NOMO-1 (cell line): ENCODE data around the gene ANXA6.
"Not testable (repeated sequence)": the region's sequence is repeated elsewhere in the genome, so short reads cannot be mapped to it uniquely, and the experiment has no call there.

Experiments
- DNase-seq, 2 experiments: peaks; one replicate each; lab custom pipeline; 2025; ENCODE audit not compliant: unreplicated experiment in 2 of 2; lab: John Stamatoyannopoulos, UW

Gene ANXA6

DNA sequence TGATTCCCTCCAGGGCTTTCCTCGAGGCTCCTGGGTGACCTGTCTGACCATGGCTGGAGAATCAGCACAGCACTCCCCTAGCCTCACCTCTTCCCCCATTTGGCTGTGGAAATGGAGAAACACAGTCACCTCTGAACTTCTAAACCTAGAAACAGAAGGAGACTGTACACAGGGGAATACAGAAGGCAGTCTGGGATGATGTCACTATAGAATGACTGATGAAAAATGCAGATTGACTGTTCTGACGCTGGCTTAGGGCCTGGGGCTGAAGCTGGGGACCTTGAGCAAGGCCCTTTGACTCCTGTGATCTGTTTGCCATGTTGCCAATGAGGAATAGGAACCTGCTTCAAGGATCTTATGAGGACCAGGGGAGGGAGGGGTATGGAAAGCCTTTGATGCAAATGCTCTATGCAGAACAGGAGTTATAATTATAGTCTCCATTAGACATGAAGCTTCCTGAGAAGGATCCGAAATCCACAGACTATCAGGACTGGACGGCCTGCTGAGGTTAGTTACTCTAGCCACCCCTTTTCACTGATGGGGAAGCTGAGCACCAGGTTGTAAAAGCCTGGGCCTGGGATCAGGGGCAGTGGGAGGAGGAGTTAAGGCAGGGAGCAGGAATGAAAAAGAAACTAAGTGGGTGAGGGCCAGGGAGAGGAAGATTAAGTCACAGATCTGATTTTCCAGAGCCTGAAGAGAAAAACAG lies 24.4 kb upstream of the ANXA6 start:
- no peak for DNase-seq

- no peak for DNase-seq
Measured at GRCh38 chr5:151180291-151180690, 22.7 kb upstream of the ANXA6 start.

GRCh38 chr5:151179489-151179840 lies 21.9 kb upstream of the ANXA6 start:
- no peak for DNase-seq

DNA sequence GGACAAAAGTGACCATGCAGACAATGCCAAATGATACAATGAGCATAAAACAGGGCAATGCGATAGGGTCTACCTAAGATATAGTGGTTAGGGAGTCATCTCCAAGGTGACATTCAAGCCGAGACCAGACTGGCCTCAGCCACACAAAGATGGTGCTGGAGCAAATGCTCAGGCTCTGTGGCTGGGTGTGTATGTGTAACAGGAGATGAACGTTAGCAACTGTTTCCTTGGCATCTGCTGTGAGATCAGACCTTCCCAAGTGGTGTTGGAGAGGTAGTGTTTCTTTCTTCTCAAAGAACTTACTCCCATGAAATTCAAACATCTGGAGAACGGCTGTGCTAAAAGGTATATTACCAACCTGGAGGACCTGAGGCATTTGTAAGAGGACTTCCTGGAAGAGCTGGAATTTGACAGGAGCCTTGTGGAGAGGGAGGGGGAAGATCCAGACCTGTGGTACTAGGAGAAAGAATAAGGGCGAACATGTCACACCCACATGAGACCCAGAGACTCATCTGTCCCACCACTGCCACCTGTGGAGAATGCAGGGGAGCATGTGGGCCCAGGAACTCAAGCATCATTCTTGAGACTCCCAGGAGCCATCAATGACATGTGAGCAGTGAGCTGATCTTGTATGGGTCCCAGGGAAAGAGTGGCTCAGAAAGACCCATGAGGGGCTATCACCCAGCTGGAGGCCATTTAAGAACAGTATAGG lies 21.4 kb upstream of the ANXA6 start:
- DNase-seq, result no peak

- DNase-seq, result no peak
Measured at GRCh38 chr5:151178372-151178771, 20.8 kb upstream of the ANXA6 start.

DNA sequence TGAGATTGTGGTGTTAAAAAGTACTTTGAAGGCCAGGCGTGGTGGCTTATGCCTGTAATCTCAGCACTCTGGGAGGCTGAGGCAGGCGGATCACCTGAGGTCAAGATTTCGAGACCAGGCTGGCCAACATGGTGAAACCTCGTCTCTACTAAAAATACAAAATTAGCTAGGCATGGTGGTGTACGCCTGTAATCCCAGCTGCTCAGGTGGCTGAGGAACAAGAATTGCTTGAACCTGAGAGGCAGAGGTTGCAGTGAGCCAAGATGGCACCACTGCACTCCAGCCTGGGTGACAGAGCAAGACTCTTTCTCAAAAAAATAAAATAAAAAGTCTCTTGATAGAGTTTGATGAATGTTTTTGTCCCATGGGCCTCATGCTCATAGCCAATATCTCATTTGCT lies 18.7 kb upstream of the ANXA6 start:
- DNase-seq, result not testable (repeated sequence)

- no peak for DNase-seq
Measured at GRCh38 chr5:151174612-151175101, 17.1 kb upstream of the ANXA6 start.

- DNase-seq, result no peak
Measured at GRCh38 chr5:151173711-151174611, 16.4 kb upstream of the ANXA6 start.

DNA sequence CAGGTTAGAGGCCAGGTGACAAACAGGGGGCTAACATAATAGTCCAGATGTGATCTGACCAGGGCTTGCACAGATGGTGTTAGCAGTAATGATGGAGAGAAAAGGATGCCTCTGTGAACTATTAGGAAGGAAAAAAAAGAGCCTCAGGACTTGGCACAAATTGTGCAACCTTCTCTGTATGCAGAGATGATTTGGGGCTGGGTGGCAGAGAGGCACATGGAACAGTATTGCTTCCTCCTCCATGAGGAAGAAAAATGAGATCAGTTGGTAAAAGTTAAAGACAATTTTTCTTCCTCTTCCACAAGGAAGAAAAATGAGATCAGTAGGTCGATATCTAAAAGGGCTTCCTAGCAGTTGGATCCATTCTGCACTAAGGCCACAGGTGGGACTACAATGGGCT lies 13.9 kb upstream of the ANXA6 start:
- peak; percentile 37 to 43 for DNase-seq

DNA sequence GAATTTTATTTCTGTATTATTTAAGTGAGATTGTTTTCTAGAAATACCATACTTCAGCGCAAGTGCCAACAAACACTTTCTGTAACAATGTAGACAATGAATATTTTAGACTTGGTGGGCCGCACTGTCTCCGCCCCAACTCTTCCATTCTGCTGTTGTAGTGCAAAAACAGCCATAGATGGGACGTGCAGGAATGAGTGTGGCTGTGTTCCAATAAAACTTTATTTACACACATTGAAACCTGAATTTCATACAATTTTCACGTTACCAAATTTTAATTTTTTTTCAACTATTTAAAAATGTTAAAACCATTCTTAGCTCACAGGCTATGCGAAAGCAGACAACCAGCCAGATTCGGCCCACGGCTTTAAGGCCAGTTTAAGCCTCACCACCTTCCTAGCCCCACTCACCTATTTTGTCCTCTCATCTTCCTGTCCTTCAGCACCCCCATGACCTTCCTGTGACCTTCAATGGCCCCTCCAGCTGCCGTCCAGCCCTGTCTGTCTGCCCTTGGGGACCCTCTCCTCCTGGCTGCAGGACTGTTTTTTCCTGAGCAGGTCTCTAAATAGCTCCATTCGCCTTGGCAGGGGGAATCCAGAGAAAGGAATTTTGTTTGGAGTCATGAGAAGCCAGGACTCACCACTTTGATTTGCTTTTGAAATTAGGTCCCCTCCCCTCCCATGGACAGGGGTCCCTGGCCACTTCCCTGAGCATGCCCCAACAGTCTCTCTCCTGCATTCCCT lies 11.2 kb upstream of the ANXA6 start:
- DNase-seq, result no peak

- no peak for DNase-seq
Measured at GRCh38 chr5:151167022-151167421, 9.4 kb upstream of the ANXA6 start.

- DNase-seq, result peak; percentile 64 to 68
Measured at GRCh38 chr5:151164687-151165392, 7.3 kb upstream of the ANXA6 start.

DNA sequence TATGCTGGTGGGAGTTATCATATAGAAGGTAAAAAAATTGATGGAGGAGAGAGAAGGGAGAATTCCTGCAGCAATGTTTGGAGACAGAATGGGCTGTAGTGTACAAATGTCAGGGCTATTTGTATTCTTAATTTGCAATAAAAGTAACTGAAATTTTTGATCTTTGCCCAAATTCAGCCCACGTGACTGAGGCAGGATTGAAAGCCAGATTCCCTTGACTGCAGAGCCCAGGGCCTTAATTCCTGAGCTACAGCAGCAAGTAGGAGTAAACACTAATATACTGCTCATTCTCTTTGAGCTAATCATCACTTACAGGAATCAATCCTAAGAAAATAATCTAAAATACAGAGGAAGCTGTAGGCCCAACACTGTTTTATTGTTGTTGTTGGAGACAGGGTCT lies 5.2 kb upstream of the ANXA6 start:
- no peak for DNase-seq

DNA sequence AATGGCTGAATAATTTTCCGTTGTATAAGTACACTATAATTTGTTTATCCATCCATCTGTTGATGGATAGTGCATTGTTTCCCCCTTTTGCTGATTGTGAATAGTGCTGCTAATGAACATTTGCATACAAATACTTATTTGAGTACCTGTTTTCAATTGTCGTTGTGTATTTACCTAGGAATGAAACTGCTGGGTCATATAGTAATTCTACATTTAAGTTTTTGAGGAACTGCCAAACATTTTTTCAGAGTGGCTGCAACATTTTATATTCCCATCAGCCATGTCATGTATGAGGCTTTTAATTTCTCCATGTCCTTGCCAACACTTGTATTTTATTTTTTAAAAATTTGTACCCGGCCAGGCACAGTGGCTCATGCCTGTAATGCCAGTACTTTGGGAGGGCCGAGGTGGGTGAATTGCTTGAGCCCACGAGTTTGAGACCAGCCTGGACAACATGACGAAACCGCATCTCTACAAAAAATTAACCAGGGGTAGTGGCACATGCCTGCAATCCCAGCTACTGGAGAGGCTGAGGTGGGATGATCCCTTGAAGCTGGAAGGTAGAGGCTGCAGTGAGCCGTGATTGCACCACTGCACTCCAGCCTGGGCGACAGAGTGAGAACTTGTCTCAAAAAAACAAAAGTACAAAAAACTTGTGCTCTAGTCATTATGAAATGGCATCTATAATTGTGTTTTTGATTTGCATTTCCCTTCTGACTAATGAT lies 2.2 kb upstream of the ANXA6 start:
- DNase-seq, result no peak

DNA sequence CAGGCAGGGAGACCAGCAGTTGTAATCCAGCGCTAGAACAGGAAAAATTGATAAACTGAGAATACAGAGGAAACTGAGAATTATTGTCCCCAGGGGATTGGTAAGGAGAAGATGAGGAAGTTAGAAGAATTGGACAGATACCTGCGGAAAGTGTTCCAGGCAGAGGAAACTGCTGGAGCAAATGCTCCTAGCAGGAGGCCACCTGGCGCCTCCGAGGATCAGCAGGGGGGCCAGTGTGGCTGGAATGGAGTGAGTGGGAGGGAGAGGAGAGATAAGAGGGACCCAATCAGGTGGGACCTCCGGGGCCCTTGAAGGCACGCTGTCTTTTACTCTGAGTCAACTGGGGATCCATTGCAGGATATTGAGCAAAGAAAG lies 695 bp upstream of the ANXA6 start:
- DNase-seq, result no peak

DNA sequence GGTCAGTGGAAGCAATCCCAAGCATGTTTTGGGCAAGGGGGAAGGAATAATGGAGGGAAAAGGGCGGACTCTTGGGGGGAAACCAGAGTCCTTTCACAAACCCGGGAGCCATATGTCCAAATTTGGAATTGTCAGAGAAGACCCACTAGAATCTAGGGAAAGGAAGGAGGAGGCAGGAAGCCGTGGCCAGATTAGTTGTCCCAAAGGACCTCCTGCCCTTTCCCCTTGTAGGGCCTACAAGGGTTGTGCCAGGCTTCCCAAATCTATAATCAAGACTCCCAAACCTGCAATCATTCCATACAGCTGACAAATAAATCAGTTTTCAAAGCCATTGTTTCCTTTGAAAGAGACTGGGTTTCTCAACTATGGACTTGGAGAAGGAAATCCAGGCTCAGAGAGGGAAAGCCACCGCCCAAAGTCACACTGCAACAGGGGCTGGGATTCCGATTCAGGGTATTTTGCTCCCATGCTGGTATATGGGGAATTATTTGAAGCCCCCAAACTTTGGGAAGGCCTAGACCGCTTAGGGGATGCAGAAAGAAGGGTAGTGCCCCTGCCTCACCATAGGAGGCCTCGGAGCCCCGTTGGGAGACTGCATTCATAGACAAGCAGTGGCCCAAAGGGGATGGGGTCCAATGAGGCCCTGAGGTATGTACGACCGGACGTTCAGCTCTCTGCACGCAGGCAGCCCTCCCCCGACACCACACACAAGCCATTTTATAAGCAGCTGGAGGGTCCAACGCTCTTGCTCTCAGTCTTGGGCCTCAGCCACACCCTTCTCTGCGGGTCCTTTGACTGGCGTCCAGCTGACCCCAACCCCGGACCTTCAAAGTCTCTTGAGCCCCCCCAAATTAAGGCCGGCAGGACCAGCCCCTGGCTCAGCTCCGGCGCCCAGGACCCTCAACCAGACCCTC lies 815 bp downstream of the ANXA6 start:
- DNase-seq, result no peak

GRCh38 chr5:151155775-151156506 lies 1.6 kb downstream of the ANXA6 start:
- DNase-seq, result peak in 1 of 2 experiments; percentile 16
